HG03378 (cell line): ENCODE measurements around the gene CEP43.

ENCODE experiments used
- ATAC-seq: cut with Tn5 transposase; IDR thresholded peaks from one replicate; pipeline ENCODE4 v1.9.1; 2021; ENCODE audit warnings: mild to moderate bottlenecking, moderate library complexity; ENCODE audit not compliant: unreplicated experiment

CEP43 gene

DNA sequence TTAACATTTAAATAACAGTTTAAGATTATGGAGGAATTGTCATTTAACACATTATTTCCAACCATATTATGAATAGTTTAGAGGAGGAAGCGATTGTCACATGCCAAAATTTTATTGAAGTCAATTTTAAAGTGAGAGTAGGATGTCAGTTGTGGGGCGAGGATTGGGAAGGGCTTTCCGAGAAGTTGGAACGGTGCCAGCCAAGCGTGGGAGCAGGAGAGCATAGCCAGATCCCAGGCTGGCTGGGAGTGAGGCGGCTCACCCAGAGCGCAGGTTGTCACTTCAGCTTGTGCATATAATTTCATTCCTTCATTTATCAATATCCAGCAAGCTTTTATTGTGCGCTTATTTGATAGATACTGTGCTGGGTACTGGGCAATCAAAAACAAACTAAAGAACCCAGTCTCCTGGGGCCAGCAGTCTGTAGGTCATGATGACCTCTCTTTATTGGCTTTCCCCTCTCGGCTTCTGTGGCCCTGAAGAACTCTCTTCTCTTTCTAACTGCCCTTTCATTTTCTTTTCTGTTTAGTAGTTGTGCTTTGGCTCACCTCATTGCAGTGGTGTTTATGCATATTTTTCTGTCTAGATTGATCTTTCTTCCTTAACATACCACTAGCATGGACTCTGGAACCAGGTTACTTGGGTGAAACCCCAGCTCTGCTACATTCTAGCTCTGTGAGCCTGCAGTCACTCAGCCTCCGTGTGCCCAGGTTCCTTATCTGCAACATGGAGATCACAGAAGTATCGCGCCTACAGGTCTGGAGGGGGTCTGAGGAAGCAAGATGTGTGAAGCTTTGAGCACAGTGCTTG lies 6.4 kb downstream of the CEP43 start:
- ATAC-seq = no peak

- no peak for ATAC-seq
These were observed 8.8 kb downstream of the CEP43 start for GRCh38 chr6:167007985-167008384.

DNA sequence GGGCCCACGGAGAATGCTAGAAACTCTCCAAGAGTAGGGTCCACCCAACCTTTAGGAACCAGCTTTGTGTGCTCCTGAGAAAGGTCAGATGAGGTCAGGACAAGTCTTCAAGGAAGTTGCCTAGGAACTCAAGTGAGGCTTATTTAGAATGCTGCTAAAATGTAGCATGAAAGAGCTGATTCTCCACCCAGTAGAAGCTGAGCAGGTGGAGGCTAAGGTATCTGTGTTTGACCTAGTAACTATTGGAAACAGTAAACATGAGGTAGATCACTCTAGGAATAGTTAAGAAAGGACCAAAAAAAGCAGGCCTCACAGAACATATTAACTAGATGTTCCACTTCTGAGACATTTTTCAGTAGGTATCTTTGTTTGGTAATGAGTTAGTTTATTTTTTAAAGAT lies 13.9 kb downstream of the CEP43 start:
- no peak for ATAC-seq

DNA sequence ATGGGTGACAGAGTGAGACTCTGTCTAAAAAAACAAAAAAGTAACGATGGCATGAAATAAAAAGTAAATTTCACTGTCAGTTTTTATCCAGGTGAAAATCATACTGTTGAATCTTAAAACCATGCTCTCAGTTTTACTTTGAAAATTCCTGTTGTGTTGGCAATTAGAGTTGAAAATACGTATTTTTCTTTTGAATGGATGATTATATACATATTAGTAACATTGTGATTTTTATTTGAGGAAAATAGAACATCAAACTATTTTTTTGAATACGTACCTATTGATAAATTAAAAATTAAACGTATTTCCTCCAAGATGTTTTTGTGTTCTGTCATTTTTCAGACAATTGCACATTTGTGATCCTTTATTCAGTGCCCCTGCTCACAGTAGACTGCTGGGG lies 14.7 kb downstream of the CEP43 start:
- ATAC-seq = no peak

GRCh38 chr6:167015302-167015701 lies 16.1 kb downstream of the CEP43 start:
- ATAC-seq = no peak

DNA sequence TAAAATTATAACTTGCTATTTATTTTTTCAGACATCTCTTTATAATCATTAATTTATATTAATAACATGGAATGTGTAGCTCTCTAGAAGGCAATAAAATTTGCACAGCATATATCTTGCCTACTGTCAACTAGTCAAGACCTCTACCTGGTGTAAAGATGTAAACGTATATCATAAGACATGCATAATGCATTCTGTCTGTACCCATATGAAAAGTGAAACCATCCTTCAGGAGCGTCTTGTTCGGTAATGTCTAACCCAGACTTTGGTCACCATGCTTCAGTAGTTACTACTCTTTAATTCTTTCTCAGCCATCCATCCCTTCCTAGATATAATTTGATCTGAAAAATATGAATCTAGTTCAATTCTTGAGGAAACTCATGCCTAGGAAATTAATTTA lies 21.0 kb downstream of the CEP43 start:
- peak; percentile 95 for ATAC-seq

DNA sequence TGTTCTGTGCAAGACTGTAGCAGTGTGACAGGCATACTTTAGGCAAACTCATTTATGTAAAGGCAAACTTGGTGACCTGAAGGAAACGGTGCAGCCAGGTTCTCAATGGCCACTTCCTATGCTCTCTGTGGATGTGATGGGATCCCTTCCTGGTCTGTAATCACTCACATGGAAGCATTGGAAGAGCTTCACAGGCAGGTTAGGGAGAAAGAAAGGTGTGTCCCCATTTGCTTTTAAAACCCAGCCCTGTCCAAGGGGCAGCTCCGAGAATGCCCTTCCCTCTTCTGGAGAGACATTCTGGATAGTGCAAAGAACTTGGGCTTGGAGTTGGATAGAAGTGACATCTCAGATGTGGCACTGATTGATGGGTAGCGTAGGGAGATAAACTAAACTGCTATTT lies 28.1 kb downstream of the CEP43 start:
- ATAC-seq = no peak

DNA sequence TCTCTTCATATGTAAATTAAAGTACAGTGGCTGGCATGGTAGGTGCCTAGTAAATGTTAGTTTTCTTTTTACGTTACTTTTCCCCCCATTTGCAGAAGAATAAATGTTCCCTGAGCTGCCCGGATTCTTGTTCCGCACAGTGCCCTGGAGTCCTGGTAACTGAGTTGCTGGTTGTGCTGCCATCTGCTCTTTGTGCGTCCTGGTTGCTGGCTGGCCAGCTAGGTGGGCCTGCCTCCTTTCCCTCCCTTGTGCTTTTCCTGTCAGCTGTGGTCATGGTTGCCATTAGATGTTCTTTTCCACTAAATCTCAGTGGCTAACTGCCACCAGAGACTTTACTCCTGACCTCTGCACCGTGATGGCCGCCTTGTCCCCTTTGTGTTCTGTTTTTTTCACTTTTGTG lies 28.6 kb downstream of the CEP43 start:
- no peak for ATAC-seq

DNA sequence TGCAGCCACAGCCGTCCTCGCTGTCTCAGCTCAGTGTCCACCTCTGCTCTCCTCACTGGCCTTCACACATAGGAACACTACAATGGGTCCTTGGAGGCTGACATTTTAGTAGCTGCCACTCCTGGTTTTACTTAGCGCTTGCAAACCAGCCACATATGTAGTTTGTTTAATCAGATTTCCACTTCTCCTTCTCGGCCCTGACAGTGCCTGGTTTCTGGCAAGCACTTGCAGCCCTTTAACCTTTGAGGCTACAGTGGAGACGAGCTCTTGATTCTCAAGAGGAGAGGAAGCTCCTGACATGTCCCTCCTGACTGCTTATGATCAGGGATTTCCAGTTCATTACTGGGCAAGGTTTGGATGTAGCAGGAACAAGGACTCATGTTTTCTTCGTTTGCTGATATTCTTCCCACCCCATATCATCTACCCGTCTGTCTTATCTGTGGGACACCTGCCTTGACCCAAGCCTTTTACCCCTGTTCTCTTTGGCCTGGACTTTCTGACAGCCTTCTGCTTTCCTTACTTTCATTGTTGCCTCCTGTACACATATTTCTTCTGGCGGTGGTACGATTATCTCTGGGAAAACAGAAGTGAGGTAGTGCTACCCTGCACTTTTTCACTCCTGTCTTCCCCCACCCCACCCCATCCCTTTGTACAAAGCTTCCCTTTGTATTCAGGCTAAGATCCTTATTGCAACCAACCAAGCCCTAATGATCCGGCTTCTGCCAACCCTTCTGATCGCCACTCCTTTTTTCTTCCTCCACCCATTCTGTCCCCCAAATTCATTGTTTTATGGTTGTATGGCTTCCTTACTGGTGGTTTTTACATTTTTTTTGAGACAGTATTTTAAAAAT lies 31.2 kb downstream of the CEP43 start:
- no peak for ATAC-seq

GRCh38 chr6:167031082-167031709 lies 32.0 kb downstream of the CEP43 start:
- ATAC-seq = no peak

DNA sequence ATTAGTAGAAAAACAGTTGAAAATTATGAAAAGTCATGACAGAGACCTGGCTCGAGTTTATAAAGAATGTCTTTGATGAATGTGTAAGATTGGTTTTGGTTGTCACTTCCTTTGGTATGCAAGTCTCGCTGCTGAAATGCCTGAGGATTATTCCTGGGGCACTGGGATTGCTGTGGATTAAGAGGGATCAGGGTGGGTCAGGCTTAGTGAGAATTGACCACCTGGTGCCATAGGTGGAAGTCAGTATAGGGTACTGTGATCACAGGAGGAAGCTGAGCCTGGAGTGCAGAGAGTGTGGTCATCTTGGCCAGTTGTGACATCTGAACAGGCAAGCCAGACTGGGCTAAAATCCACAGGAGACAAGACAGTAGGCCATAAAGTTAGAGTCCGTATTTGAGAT lies 34.9 kb downstream of the CEP43 start:
- ATAC-seq = no peak

- ATAC-seq = no peak
These were observed 38.6 kb downstream of the CEP43 start for GRCh38 chr6:167037762-167038161.

GRCh38 chr6:167044696-167045095 lies 45.5 kb downstream of the CEP43 start:
- ATAC-seq = no peak

DNA sequence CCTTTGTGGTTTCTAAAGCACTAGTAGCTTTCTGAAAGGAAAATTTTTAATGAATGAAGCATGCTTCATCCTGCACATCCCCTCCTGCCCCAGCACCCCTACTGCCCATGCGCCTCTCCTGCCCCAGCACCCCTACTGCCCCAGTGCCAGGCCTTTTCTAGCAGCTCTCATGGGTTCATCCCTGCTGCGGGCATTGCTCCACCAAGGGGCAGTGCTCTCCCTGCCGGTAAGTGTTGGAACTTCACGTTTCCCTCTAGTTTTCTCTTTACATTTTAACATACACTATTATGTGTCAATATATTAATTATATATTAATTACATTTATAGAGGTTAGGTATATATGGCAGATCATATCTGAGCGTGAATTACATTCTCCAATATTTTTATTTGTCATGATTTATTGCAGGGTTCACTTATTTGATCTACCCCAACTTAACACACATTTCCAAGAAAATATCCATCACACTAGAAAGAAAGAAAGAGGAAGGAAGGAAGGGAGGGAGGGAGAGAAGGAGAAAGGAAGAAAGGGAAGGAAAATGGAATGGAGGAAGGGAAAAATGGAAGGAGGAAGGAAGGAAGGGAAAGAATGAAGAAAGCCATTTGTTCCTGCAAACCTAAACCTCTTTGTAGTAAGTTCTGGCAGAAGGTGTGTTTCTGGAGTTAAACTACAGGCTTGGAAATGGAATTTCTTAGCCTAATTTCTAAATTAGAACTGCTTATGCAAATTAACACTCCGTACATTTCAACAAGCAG lies 46.8 kb downstream of the CEP43 start:
- no peak for ATAC-seq

DNA sequence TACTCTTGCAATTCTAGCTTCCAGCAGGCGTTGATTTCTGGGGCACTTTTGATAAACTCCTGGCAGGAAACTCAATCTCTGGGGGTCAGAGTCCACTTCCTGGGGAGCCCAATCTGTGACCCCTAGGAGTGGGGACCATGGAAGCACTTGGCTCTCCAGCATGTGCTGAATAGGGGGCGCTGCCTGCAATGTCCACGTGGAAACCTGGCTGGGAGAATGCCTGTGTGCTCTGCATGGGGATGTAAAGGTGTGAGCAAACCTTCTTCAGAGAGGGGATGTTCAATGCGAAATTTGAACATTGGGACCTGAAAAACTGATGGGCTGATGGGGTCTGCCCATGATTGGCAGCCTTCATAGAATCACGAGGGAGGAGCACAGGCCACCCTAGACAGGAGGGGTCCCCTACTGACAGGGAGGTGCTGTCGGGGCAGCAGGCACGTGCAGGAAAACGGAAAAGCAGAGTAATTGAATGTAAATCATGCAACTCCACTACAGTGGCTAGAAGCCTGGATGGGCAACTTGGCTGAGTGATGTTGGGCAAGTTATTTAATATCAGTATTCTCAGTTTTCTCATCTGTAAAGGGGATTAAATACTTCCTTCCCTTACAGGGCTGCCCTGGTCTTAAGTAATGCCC lies 47.8 kb downstream of the CEP43 start:
- no peak for ATAC-seq

DNA sequence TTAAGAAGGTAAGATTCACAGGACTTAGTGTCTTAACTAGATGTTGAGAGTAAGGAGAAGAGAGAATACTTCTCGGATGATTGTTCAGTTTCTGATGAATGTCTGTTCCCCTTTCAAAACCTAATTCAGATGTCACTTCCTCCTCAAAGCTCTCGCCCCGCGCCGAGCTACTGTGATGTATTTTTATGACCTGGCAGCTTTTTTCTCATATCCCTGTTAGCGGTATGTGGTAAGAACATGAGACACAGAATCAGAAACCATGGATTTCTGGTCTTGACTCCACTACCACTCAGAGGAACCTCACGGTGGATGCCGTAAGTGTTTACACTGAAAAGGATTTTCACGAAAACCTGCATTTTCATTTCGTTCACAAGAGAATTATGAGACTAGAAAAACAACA lies 48.4 kb downstream of the CEP43 start:
- peak; percentile 78 for ATAC-seq
